Measurements from ENCODE around the gene USP30. TPM values are rescaled to one million over a fixed set of nuclear protein-coding genes. Genes with fewer than 3 reads are reported as not detected.

Gene USP30
- polyA plus RNA-seq, 3 donors = 20.0 to 24.4 (median 21.8) TPM

DNA sequence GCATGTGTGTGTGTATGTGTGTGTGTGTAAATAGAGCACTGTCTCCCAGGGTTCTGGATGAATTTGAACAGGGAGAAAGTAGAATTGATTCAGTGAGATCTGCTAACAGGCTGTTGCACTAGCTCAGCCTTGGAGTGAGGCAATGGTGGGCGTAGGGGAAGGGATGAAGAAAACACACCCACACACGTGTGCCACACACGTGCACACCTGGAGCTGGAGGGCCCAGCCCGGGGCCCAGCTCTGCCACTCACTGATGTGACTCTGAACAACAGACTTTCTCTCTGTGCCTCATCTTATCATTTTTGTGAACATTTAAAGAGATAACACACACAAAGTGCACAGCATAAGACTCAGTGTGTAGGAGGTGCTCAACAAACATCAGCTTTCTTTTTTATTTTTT, 68.2 kb downstream of the USP30 start:
- no peak for DNase-seq (ENCODE audit: low read depth in 3 of 3, low spot score in 2 of 3)

GRCh38 chr12:109121346-109121880, 69.0 kb downstream of the USP30 start:
- DNase-seq (ENCODE audit: low read depth in 3 of 3, low spot score in 2 of 3) = no peak

GRCh38 chr12:109124878-109125648, 72.7 kb downstream of the USP30 start:
- DNase-seq (ENCODE audit: low read depth in 3 of 3, low spot score in 2 of 3) = no peak

DNA sequence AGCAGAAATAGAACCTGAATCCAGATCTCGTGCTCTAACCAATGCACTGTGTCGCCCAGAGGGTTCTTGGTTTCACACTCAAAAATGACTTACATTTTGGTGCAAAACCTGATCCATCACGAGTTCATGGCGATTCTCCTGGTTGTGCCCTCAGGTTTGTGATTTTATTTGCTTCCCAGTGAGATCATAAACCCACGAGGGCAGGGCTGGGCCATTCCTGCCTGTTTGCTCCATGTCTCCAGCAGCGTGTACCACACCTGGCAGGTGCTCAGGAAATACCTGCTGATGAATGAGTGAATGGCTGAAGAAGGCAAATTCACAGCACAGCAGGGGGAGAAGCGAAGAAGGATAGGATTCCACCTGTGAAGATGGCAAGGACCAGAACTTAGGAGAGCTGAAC, 73.4 kb downstream of the USP30 start:
- no peak for DNase-seq (ENCODE audit: low read depth in 3 of 3, low spot score in 2 of 3)

DNA sequence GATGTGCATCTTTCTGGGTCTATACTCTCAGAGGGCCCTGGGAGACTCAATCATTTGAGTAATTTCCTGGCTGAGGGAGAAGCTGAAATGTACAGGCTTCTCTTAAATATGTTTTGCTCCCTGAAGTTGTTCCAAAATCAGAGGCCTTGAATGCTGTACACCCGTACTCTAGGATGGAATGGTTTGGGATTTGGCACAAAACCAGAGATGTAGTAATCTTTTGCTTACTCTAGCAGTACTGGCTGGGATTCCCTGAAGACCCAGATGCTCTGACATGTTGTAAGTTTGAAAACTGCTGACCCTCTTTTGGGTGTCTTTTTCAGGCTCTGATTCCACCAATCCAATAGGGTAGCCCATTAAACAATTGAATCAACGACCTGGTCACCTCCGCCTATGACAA, 74.4 kb downstream of the USP30 start:
- DNase-seq (ENCODE audit: low read depth in 3 of 3, low spot score in 2 of 3) = no peak

DNA sequence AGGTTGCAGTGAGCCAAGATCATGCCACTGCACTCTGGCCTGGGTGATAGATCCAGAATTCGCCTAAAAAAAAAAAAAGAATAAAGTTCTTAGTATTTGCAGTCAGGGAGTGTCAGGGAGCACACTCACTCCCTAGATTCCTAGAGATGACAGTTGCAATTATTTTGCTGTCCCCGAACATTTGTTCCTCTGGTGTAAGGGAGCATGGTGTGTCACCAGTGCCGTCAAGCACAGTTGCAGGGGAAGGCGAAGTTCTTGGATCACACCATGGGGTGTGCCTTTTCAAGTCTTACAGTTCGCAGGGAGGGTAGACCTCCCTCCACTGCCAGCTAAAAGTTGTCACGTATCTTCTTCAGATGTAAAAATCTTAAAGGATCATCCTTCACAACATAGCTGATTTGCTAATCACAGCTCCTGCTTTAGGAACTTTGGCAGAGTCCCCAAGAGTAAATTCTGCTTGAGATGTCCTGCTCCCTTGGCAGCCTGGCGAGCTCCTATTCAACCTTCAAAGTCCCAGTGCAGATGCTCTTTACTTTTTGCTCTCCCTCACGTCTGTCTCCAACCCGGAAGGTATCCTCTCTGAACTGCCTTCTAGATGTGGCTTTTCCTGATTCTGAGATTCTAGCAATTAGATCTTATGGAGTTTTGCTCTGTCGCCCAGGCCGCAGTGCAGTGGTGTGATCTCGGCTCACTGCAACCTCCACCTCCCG, 75.3 kb downstream of the USP30 start:
- no peak for DNase-seq (ENCODE audit: low read depth in 3 of 3, low spot score in 2 of 3)

- no peak for DNase-seq (ENCODE audit: low read depth in 3 of 3, low spot score in 2 of 3)
These were observed 78.1 kb downstream of the USP30 start for GRCh38 chr12:109130297-109131153.

DNA sequence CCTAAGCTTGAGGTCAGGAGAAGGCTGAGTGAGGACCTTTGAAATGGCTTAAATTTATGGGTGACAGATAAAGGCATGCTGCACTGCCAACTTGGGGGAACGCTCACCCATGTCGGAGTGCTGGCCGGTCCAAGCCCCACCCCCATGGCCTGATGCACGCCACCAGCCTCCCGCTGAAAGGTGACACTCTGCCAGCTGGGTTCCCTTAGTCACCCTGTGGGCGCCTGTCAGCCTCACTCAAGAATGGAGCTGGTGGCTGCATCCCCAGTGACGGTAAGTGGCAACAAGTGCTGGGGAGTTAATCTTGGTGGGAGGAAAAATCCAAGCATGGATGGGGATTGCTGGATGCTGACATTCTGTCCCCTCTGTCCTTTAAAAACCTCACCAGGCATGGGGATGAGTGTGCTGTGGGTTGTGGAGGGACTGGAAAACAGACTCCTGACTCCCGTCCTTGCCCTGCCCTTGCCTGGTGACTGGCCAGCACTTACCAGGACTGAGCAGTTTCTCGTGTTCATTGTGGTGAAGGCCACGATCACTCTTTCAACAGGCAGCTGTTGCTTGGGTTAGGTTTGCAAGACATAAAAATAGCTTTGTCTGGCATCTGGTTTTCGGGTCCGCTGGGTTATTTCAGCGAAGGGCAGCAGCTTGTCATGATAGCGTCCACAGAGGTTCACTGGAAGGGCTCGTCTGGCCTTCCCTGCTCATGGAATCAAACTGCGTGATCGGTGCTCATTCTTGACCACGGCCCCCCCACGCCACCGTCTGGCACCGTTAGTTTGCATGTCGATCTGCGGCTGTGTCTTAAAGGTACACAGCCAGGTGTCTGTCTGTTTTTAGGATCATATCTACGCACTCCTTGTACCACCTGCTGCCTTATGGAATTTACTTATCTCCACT, 79.0 kb downstream of the USP30 start:
- DNase-seq (ENCODE audit: low read depth in 3 of 3, low spot score in 2 of 3) = peak in 1 of 3 donors; percentile 47

GRCh38 chr12:109134186-109134917, 82.0 kb downstream of the USP30 start:
- DNase-seq (ENCODE audit: low read depth in 3 of 3, low spot score in 2 of 3) = no peak

DNA sequence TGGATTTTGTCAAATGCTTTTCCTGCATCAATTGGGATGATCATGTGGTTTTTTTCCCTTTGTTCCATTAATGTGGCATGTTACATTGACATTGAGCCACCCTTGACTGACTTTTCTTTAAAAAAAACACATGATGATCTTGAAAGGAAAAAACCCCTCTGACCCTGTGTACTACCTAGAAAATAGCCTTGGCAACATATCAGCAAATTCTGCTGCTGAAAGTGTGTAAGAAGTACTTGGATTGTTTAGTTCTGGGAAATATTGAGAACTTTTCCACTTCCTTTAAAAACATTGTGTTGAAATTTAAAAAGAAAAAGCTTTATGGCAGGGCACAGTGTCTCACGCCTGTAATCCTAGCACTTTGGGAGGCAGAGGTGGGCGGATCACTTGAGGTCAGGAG, 84.7 kb downstream of the USP30 start:
- no peak for DNase-seq (ENCODE audit: low read depth in 3 of 3, low spot score in 2 of 3)

Other genes starting within 250 kb of the USP30 start
- 10 to 100 TPM; 17.0 to 19.2 (median 18.5) TPM for gene SSH1, start 195.0 kb upstream of the USP30 start, polyA plus RNA-seq (ENCODE audit: insufficient read length in 3 of 3)
- gene DAO, start 172.5 kb upstream of the USP30 start, polyA plus RNA-seq (ENCODE audit: insufficient read length in 3 of 3) = 1 to 10 TPM; 1.0 to 2.0 (median 1.1) TPM
- gene SVOP, start 31.5 kb upstream of the USP30 start, polyA plus RNA-seq (ENCODE audit: insufficient read length in 3 of 3) = under 1 TPM; 0.03 to 0.11 (median 0.08) TPM
- 10 to 100 TPM; 28.1 to 34.3 (median 31.2) TPM for gene ALKBH2, start 40.9 kb downstream of the USP30 start, polyA plus RNA-seq (ENCODE audit: insufficient read length in 3 of 3)
- gene UNG, start 45.0 kb downstream of the USP30 start, polyA plus RNA-seq (ENCODE audit: insufficient read length in 3 of 3) = 10 to 100 TPM; 65.1 to 67.3 (median 66.1) TPM
- gene ACACB, start 64.0 kb downstream of the USP30 start, polyA plus RNA-seq (ENCODE audit: insufficient read length in 3 of 3) = 10 to 100 TPM; 15.5 to 17.3 (median 15.6) TPM